WERI-Rb-1 (cell line): ENCODE measurements around the gene INSL4.
A peak's percentile ranks its signal among the peaks of the same experiment; 100 is the strongest.

Experiments
- DNase-seq: peaks from one replicate; pipeline ENCODE4 v3.0.0-alpha.2; 2020
- H3K27ac ChIP-seq: fragments of 250-450 bp; sonication (Bioruptor Pico); 2 replicates; pipeline ENCODE4 v1.5.1; 2020; ENCODE audit warnings: mild to moderate bottlenecking, moderate library complexity
- H3K27me3 ChIP-seq: fragments of 250-450 bp; sonication (Bioruptor Pico); 2 replicates; pipeline ENCODE4 v1.5.1; 2021; ENCODE audit warnings: mild to moderate bottlenecking, low read depth, moderate library complexity; ENCODE audit not compliant: insufficient read depth, severe bottlenecking
- H3K36me3 ChIP-seq: fragments of 250-450 bp; sonication (Bioruptor Pico); 2 replicates; pipeline ENCODE4 v1.5.1; 2020; ENCODE audit warnings: mild to moderate bottlenecking, moderate library complexity
- H3K4me3 ChIP-seq: 2 replicates; pipeline ENCODE4 v1.5.1; 2011; ENCODE audit warnings: low read depth, mild to moderate bottlenecking, control low read depth, low read length
- H3K9me3 ChIP-seq: fragments of 250-450 bp; sonication (Bioruptor Pico); 2 replicates; pipeline ENCODE4 v1.5.1; 2021; ENCODE audit warnings: mild to moderate bottlenecking, moderate library complexity; ENCODE audit not compliant: severe bottlenecking
- CTCF ChIP-seq: IDR thresholded peaks from 2 replicates; pipeline ENCODE4 v1.5.1; 2011; ENCODE audit warnings: low read depth, mild to moderate bottlenecking, control low read depth, inconsistent platforms, low read length

Gene INSL4

GRCh38 chr9:5191985-5192384 is 39.2 kb upstream of the INSL4 start:
- TF ChIP-seq CTCF: no peak
- Histone ChIP-seq H3K36me3 (no peaks in the 10 kb centered on the region), H3K27ac (no peak overlapping the region), H3K9me3 (no peaks in the 10 kb centered on the region), H3K4me3 (no peak overlapping the region), H3K27me3 (no peaks in the 10 kb centered on the region)
- no peak for DNase-seq

- Histone ChIP-seq H3K27ac (no peak overlapping the region), H3K36me3 (no peaks in the 10 kb centered on the region), H3K9me3 (no peaks in the 10 kb centered on the region), H3K27me3 (no peaks in the 10 kb centered on the region), H3K4me3 (no peak overlapping the region)
- DNase-seq: no peak
- TF ChIP-seq CTCF: no peak
These were observed 37.9 kb upstream of the INSL4 start for GRCh38 chr9:5193345-5193744.

GRCh38 chr9:5195463-5195862 is 35.8 kb upstream of the INSL4 start:
- H3K9me3 ChIP-seq: no peaks in the 10 kb centered on the region
- H3K4me3 ChIP-seq: no peak overlapping the region
- TF ChIP-seq CTCF: no peak
- H3K27me3 ChIP-seq: no peaks in the 10 kb centered on the region
- H3K27ac ChIP-seq: no peak overlapping the region
- DNase-seq: no peak
- no peaks in the 10 kb centered on the region for H3K36me3 ChIP-seq

GRCh38 chr9:5205071-5205470 is 26.1 kb upstream of the INSL4 start:
- Histone ChIP-seq H3K9me3 (no peaks in the 10 kb centered on the region), H3K4me3 (no peak overlapping the region), H3K36me3 (no peaks in the 10 kb centered on the region), H3K27me3 (no peaks in the 10 kb centered on the region), H3K27ac (no peak overlapping the region)
- no peak for TF ChIP-seq CTCF
- no peak for DNase-seq

- TF ChIP-seq CTCF: no peak
- H3K9me3 ChIP-seq: no peaks in the 10 kb centered on the region
- no peaks in the 10 kb centered on the region for H3K36me3 ChIP-seq
- H3K4me3 ChIP-seq: no peak overlapping the region
- H3K27me3 ChIP-seq: no peaks in the 10 kb centered on the region
- no peak for DNase-seq
- no peak overlapping the region for H3K27ac ChIP-seq
These were observed 665 bp upstream of the INSL4 start for GRCh38 chr9:5230554-5230953.

- Histone ChIP-seq H3K36me3 (no peaks in the 10 kb centered on the region), H3K9me3 (no peaks in the 10 kb centered on the region), H3K4me3 (no peak overlapping the region), H3K27ac (no peak overlapping the region), H3K27me3 (no peaks in the 10 kb centered on the region)
- peak; percentile 21 for DNase-seq
- no peak for TF ChIP-seq CTCF
These were observed 32.4 kb downstream of the INSL4 start for GRCh38 chr9:5263351-5264218.
